HEK293 (cell line): ENCODE data around the gene LBX1.

Experiments
- FEZF1 ChIP-seq: fragments of 450-650 bp; formaldehyde crosslinking; IDR thresholded peaks from 2 replicates; pipeline ENCODE4 v1.5.1; 2016; ENCODE audit warnings: missing biosample characterization, missing genetic modification characterization
- HOXA7 ChIP-seq: sonication (generic); formaldehyde crosslinking; IDR thresholded peaks from 2 replicates; pipeline ENCODE4 v1.8.1; 2022; ENCODE audit warnings: missing genetic modification reagents, borderline replicate concordance
- KLF9 ChIP-seq: fragments of 450-650 bp; formaldehyde crosslinking; IDR thresholded peaks from 2 replicates; pipeline ENCODE4 v1.5.1; 2016; ENCODE audit warnings: missing biosample characterization, missing genetic modification characterization, low read depth
- PRDM4 ChIP-seq: fragments of 450-650 bp; formaldehyde crosslinking; IDR thresholded peaks from 2 replicates; pipeline ENCODE4 v1.5.1; 2017; ENCODE audit warnings: missing biosample characterization, missing genetic modification characterization
- ZBTB7A ChIP-seq: fragments of 450-650 bp; formaldehyde crosslinking; IDR thresholded peaks from 2 replicates; pipeline ENCODE4 v1.5.1; 2016; ENCODE audit warnings: low read depth, missing biosample characterization, missing genetic modification characterization
- ZFP37 ChIP-seq: fragments of 450-650 bp; formaldehyde crosslinking; IDR thresholded peaks from 2 replicates; pipeline ENCODE4 v1.5.1; 2016; ENCODE audit warnings: missing biosample characterization, missing genetic modification characterization
- ZNF121 ChIP-seq: fragments of 450-650 bp; formaldehyde crosslinking; IDR thresholded peaks from 2 replicates; pipeline ENCODE4 v1.5.1; 2016; ENCODE audit warnings: missing biosample characterization, missing genetic modification characterization
- ZNF214 ChIP-seq: fragments of 450-650 bp; formaldehyde crosslinking; IDR thresholded peaks from 2 replicates; pipeline ENCODE4 v1.5.1; 2017; ENCODE audit warnings: missing biosample characterization, mild to moderate bottlenecking, missing genetic modification characterization, borderline replicate concordance
- ZNF335 ChIP-seq: fragments of 450-650 bp; formaldehyde crosslinking; conservative IDR thresholded peaks from 2 replicates; pipeline ENCODE4 v1.5.1; 2016; ENCODE audit warnings: missing biosample characterization, missing genetic modification characterization
- ZNF37A ChIP-seq: fragments of 450-650 bp; IDR thresholded peaks from 2 replicates; pipeline ENCODE4 v1.5.1; 2018; ENCODE audit warnings: missing biosample characterization, missing genetic modification characterization
- ZNF501 ChIP-seq: fragments of 450-650 bp; formaldehyde crosslinking; IDR thresholded peaks from 2 replicates; pipeline ENCODE4 v1.5.1; 2016; ENCODE audit warnings: missing biosample characterization, missing genetic modification characterization
- TF ChIP-seq, protein P1 (sequence below): fragments of 450-650 bp; formaldehyde crosslinking; IDR thresholded peaks from 2 replicates; pipeline ENCODE4 v1.5.1; 2016; ENCODE audit warnings: missing biosample characterization, missing genetic modification characterization
- TF ChIP-seq, protein P2 (sequence below): fragments of 450-650 bp; formaldehyde crosslinking; IDR thresholded peaks from 2 replicates; pipeline ENCODE4 v1.5.1; 2016; ENCODE audit warnings: missing biosample characterization, missing genetic modification characterization, low read depth

GRCh38 chr10:101262147-101262546 is 32.9 kb upstream of the LBX1 start:
- no peak for TF ChIP-seq ZNF37A (tag by site-specific recombination)
- TF ChIP-seq ZNF335: no peak
- TF ChIP-seq, protein P1, sequence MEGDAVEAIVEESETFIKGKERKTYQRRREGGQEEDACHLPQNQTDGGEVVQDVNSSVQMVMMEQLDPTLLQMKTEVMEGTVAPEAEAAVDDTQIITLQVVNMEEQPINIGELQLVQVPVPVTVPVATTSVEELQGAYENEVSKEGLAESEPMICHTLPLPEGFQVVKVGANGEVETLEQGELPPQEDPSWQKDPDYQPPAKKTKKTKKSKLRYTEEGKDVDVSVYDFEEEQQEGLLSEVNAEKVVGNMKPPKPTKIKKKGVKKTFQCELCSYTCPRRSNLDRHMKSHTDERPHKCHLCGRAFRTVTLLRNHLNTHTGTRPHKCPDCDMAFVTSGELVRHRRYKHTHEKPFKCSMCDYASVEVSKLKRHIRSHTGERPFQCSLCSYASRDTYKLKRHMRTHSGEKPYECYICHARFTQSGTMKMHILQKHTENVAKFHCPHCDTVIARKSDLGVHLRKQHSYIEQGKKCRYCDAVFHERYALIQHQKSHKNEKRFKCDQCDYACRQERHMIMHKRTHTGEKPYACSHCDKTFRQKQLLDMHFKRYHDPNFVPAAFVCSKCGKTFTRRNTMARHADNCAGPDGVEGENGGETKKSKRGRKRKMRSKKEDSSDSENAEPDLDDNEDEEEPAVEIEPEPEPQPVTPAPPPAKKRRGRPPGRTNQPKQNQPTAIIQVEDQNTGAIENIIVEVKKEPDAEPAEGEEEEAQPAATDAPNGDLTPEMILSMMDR (tag by site-specific recombination): no peak
- TF ChIP-seq, protein P2, sequence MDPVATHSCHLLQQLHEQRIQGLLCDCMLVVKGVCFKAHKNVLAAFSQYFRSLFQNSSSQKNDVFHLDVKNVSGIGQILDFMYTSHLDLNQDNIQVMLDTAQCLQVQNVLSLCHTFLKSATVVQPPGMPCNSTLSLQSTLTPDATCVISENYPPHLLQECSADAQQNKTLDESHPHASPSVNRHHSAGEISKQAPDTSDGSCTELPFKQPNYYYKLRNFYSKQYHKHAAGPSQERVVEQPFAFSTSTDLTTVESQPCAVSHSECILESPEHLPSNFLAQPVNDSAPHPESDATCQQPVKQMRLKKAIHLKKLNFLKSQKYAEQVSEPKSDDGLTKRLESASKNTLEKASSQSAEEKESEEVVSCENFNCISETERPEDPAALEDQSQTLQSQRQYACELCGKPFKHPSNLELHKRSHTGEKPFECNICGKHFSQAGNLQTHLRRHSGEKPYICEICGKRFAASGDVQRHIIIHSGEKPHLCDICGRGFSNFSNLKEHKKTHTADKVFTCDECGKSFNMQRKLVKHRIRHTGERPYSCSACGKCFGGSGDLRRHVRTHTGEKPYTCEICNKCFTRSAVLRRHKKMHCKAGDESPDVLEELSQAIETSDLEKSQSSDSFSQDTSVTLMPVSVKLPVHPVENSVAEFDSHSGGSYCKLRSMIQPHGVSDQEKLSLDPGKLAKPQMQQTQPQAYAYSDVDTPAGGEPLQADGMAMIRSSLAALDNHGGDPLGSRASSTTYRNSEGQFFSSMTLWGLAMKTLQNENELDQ (tag by site-specific recombination): no peak
- no peak for TF ChIP-seq ZNF501 (tag by site-specific recombination)
- no peak for TF ChIP-seq ZBTB7A (tag by site-specific recombination)
- no peak for TF ChIP-seq ZFP37 (tag by site-specific recombination)
- TF ChIP-seq PRDM4: no peak
- TF ChIP-seq HOXA7 (CRISPR knock-in tag): no peak
- TF ChIP-seq KLF9 (tag by site-specific recombination): no peak
- TF ChIP-seq ZNF121 (tag by site-specific recombination): no peak
- TF ChIP-seq FEZF1: no peak
- TF ChIP-seq ZNF214 (tag by site-specific recombination): no peak
